Measurements from ENCODE around the gene ERGIC1. TPM values are rescaled to one million over a fixed set of nuclear protein-coding genes. Genes with fewer than 3 reads are reported as not detected.

ERGIC1 gene
- total and polyA plus RNA-seq, 2 of the 13 experiments (the other 11 are each of a cell fraction or from before 2014, with no cell fraction given), result 78.5 to 184 TPM

GRCh38 chr5:172894767-172895388 is 60.8 kb downstream of the ERGIC1 start (continued):
- no peak for TF ChIP-seq SETDB1 (CRISPR knock-in tag; IDR thresholded peaks at IDR 0.05; ENCODE audit: borderline replicate concordance)
- peak; percentile 57; the same call in 1 of the 2 replicates for TF ChIP-seq JUND (CRISPR knock-in tag; IDR thresholded peaks at IDR 0.05)
- no peak for TF ChIP-seq ZNF354B (CRISPR knock-in tag; IDR thresholded peaks at IDR 0.05)
- TF ChIP-seq ZNF562 (CRISPR knock-in tag; IDR thresholded peaks at IDR 0.05; ENCODE audit: borderline replicate concordance), result no peak
- no peak for TF ChIP-seq E2F2 (CRISPR knock-in tag; IDR thresholded peaks at IDR 0.05; ENCODE audit: borderline replicate concordance)
- TF ChIP-seq ZBTB40 (IDR thresholded peaks at IDR 0.05), result no peak
- TF ChIP-seq ZBTB40 (CRISPR knock-in tag; IDR thresholded peaks at IDR 0.05), result peak; percentile 38
- TF ChIP-seq ZIK1 (CRISPR knock-in tag; IDR thresholded peaks at IDR 0.05; ENCODE audit: borderline replicate concordance, low read depth), result no peak
- peak; percentile 87 for TF ChIP-seq FOXP4 (CRISPR knock-in tag; IDR thresholded peaks at IDR 0.05)
- peak; percentile 40; the same call in 1 of the 2 replicates for TF ChIP-seq HNF1B (CRISPR knock-in tag; IDR thresholded peaks at IDR 0.05)
- TF ChIP-seq SMARCC2 (IDR thresholded peaks at IDR 0.05), result no peak
- TF ChIP-seq SP4 (CRISPR knock-in tag; IDR thresholded peaks at IDR 0.05), result no peak
- no peak for TF ChIP-seq KAT7 (CRISPR knock-in tag; IDR thresholded peaks at IDR 0.05; ENCODE audit: borderline replicate concordance)
